ENCODE results near the gene MYL4. TPM values are rescaled to one million over a fixed set of nuclear protein-coding genes. Genes with fewer than 3 reads are reported as not detected.

MYL4 gene
- total RNA-seq, 1 experiment from 2014 or later = 0.66 TPM

GRCh38 chr17:47257651-47258339 lies 48.6 kb downstream of the MYL4 start:
- Histone ChIP-seq H3K56ac (ENCODE audit: insufficient read length, low read depth, low read length) (no peak overlapping the region), H2BK12ac (ENCODE audit: insufficient read length, low read depth, low read length) (no peak overlapping the region), H3K4me2 (ENCODE audit: insufficient read depth, insufficient read length, low read length) (no peak overlapping the region), H3K27me3 (ENCODE audit: insufficient read depth, low read length) (peaks cover 13% of the 10 kb centered on the region; the same call in 1 of the 2 replicates), H2AFZ (ENCODE audit: low read length) (no peak overlapping the region), H3K4me1 (ENCODE audit: insufficient read depth, low read length) (no peaks in the 10 kb centered on the region), H3K27ac (ENCODE audit: insufficient read length, low read depth, low read length) (no peak overlapping the region), H4K8ac (replicated peaks; ENCODE audit: insufficient read length, low read depth, low read length) (no peak overlapping the region), H2AK5ac (ENCODE audit: insufficient read length, low read length) (no peak overlapping the region), H3K4ac (ENCODE audit: low read depth, low read length) (no peak overlapping the region), H3T11ph (ENCODE audit: low read length) (no peak overlapping the region), H3K79me1 (ENCODE audit: insufficient read depth, low read depth, low read length, poor library complexity, severe bottlenecking) (no peaks in the 10 kb centered on the region), H2BK20ac (ENCODE audit: low read depth, low read length, poor library complexity, severe bottlenecking) (no peak overlapping the region), H4K91ac (ENCODE audit: insufficient read length, low read depth, low read length) (no peak overlapping the region), H3K18ac (ENCODE audit: insufficient read length, low read depth, low read length) (no peak overlapping the region), H3K9me3 (ENCODE audit: control insufficient read depth, low read depth, low read length) (no peaks in the 10 kb centered on the region), H3K9ac (ENCODE audit: extremely low read depth, insufficient read length, low read length) (no peak overlapping the region), H2BK15ac (ENCODE audit: low read depth, low read length) (no peak overlapping the region), H4K20me1 (ENCODE audit: control insufficient read depth, insufficient read depth, insufficient read length) (no peaks in the 10 kb centered on the region), H2BK5ac (ENCODE audit: insufficient read length, low read length) (no peak overlapping the region), H3K23me2 (ENCODE audit: insufficient read length, low read depth, low read length, poor library complexity, severe bottlenecking) (peaks cover 10% of the 10 kb centered on the region), H3K23ac (ENCODE audit: insufficient read length, low read depth, low read length) (no peak overlapping the region), H3K79me2 (ENCODE audit: insufficient read depth, low read length) (no peaks in the 10 kb centered on the region), H2BK120ac (ENCODE audit: low read depth, low read length, poor library complexity, severe bottlenecking) (no peak overlapping the region), H4K5ac (ENCODE audit: insufficient read length, low read depth, low read length) (no peak overlapping the region), H3K14ac (ENCODE audit: insufficient read depth, low read length) (no peak overlapping the region)
- DNase-seq = no peak
- H3K4me3 Mint-ChIP-seq = no peak overlapping the region; a peak in 1 of 5 replicates
- TF ChIP-seq, protein P1, sequence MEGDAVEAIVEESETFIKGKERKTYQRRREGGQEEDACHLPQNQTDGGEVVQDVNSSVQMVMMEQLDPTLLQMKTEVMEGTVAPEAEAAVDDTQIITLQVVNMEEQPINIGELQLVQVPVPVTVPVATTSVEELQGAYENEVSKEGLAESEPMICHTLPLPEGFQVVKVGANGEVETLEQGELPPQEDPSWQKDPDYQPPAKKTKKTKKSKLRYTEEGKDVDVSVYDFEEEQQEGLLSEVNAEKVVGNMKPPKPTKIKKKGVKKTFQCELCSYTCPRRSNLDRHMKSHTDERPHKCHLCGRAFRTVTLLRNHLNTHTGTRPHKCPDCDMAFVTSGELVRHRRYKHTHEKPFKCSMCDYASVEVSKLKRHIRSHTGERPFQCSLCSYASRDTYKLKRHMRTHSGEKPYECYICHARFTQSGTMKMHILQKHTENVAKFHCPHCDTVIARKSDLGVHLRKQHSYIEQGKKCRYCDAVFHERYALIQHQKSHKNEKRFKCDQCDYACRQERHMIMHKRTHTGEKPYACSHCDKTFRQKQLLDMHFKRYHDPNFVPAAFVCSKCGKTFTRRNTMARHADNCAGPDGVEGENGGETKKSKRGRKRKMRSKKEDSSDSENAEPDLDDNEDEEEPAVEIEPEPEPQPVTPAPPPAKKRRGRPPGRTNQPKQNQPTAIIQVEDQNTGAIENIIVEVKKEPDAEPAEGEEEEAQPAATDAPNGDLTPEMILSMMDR (conservative IDR thresholded peaks at IDR 0.05) = no peak
- WGBS (ENCODE audit: extremely low coverage, insufficient read length, low lambda C conversion rate) = no CpG with 5 or more reads among the region's 9 CpGs
- H3K9me3 Mint-ChIP-seq = peaks cover 0 to 6% of the 10 kb centered on the region in 2 experiments; a peak in 2 of 5 replicates
- peaks cover 21 to 38% of the 10 kb centered on the region in 2 experiments for H3K4me1 Mint-ChIP-seq
- no peak overlapping the region for H3K27ac Mint-ChIP-seq
- H3K36me3 Mint-ChIP-seq (ENCODE audit: insufficient read depth in 1 of 3, low read depth in 3 of 3) = no peaks in the 10 kb centered on the region; a peak in 1 of 7 replicates
- H3K27me3 Mint-ChIP-seq (ENCODE audit: low read depth) = peaks cover 58% of the 10 kb centered on the region
